ENCODE results near the gene CFAP61. TPM values are rescaled to one million over a fixed set of nuclear protein-coding genes. Genes with fewer than 3 reads are reported as not detected.

Gene CFAP61
- total RNA-seq, 4 donors from 2014 or later, result 0.38 TPM; not detected in 3

GRCh38 chr20:20070871-20071726 lies 18.8 kb downstream of the CFAP61 start:
- Histone ChIP-seq H3K4me3 (no peak overlapping the region), H3K27me3 (peaks cover 0 to 32% (median 0%) of the 10 kb centered on the region in 4 donors), H3K9me3 (no peaks in the 10 kb centered on the region), H3K4me1 (no peaks in the 10 kb centered on the region), H3K27ac (no peak overlapping the region), H3K36me3 (no peaks in the 10 kb centered on the region)
- 57 to 61% methylated on average over 8 to 10 of the region's 10 CpGs for WGBS, 2 donors
- intact Hi-C loops (cut with DNase I), result no loop called here
- TF ChIP-seq POLR2A (IDR thresholded peaks at IDR 0.05), result no peak
- DNase-seq, result no peak

GRCh38 chr20:20073801-20074371 lies 21.6 kb downstream of the CFAP61 start:
- Histone ChIP-seq H3K36me3 (no peaks in the 10 kb centered on the region), H3K4me3 (no peak overlapping the region), H3K27ac (no peak overlapping the region), H3K27me3 (peaks cover 0 to 41% (median 0%) of the 10 kb centered on the region in 4 donors), H3K4me1 (no peaks in the 10 kb centered on the region), H3K9me3 (no peaks in the 10 kb centered on the region)
- intact Hi-C loops (cut with DNase I), result no loop called here
- DNase-seq, result no peak
- TF ChIP-seq CTCF (IDR thresholded peaks at IDR 0.05) (no peak), POLR2A (IDR thresholded peaks at IDR 0.05) (no peak)
- 45 to 46% methylated on average over 12 to 15 of the region's 15 CpGs for WGBS, 2 donors

GRCh38 chr20:20075032-20075431 lies 22.7 kb downstream of the CFAP61 start:
- intact Hi-C loops (cut with DNase I), result loop anchor here (5.0 kb wide), 1 partner anchor 167 kb away; no protein-coding TSS in a partner anchor
- WGBS, 2 donors, result 71 to 75% methylated on average over 4 of the region's 4 CpGs
- TF ChIP-seq CTCF (IDR thresholded peaks at IDR 0.05) (no peak), POLR2A (IDR thresholded peaks at IDR 0.05) (no peak)
- no peak overlapping the region for H3K4me3 ChIP-seq
- no peaks in the 10 kb centered on the region for H3K36me3 ChIP-seq
- H3K27me3 ChIP-seq, result peaks cover 0 to 41% (median 0%) of the 10 kb centered on the region in 4 donors
- no peak for DNase-seq
- no peaks in the 10 kb centered on the region for H3K4me1 ChIP-seq
- H3K27ac ChIP-seq, result no peak overlapping the region
- no peaks in the 10 kb centered on the region for H3K9me3 ChIP-seq

- intact Hi-C loops (cut with DNase I), result loop anchor here (5.0 kb wide), 1 partner anchor 166 kb away; no protein-coding TSS in a partner anchor
- Histone ChIP-seq H3K36me3 (no peaks in the 10 kb centered on the region), H3K27me3 (peaks cover 0 to 50% (median 0%) of the 10 kb centered on the region in 4 donors), H3K4me3 (no peak overlapping the region), H3K4me1 (no peaks in the 10 kb centered on the region), H3K9me3 (no peaks in the 10 kb centered on the region), H3K27ac (no peak overlapping the region)
- TF ChIP-seq POLR2A (IDR thresholded peaks at IDR 0.05), result no peak
- TF ChIP-seq CTCF (IDR thresholded peaks at IDR 0.05), result no peak
- 83 to 86% methylated on average over 6 to 9 of the region's 9 CpGs for WGBS, 2 donors
- DNase-seq, result no peak
Measured at GRCh38 chr20:20076297-20077065, 24.1 kb downstream of the CFAP61 start.

- intact Hi-C loops (cut with DNase I), result loop anchor here (5.0 kb wide), 1 partner anchor 164 kb away; no protein-coding TSS in a partner anchor
- peaks cover 0 to 9% (median 0%) of the 10 kb centered on the region in 3 donors for H3K4me1 ChIP-seq
- TF ChIP-seq CTCF (IDR thresholded peaks at IDR 0.05) (no peak), POLR2A (IDR thresholded peaks at IDR 0.05) (no peak)
- no peaks in the 10 kb centered on the region for H3K36me3 ChIP-seq
- H3K27ac ChIP-seq, result no peak overlapping the region
- 72 to 81% methylated on average over 4 of the region's 4 CpGs for WGBS, 2 donors
- H3K9me3 ChIP-seq, result no peaks in the 10 kb centered on the region
- DNase-seq, result no peak
- no peak overlapping the region for H3K4me3 ChIP-seq
- H3K27me3 ChIP-seq, result peaks cover 0 to 53% (median 0%) of the 10 kb centered on the region in 4 donors
Measured at GRCh38 chr20:20078041-20078440, 25.7 kb downstream of the CFAP61 start.
